GM21526 (cell line): Measurements from ENCODE around the gene KLHDC1.
"Not testable (repeated sequence)": the region's sequence is repeated elsewhere in the genome, so short reads cannot be mapped to it uniquely, and the experiment has no call there.

Experiments
- ATAC-seq: cut with Tn5 transposase; IDR thresholded peaks from one replicate; pipeline ENCODE4 v1.9.1; 2021; ENCODE audit warnings: moderate library complexity; ENCODE audit not compliant: unreplicated experiment, low FRiP score

Gene KLHDC1

GRCh38 chr14:49774106-49774505 lies 81.2 kb downstream of the KLHDC1 start:
- no peak for ATAC-seq

GRCh38 chr14:49778421-49778820 lies 85.5 kb downstream of the KLHDC1 start:
- no peak for ATAC-seq

GRCh38 chr14:49781040-49781439 lies 88.1 kb downstream of the KLHDC1 start:
- ATAC-seq: not testable (repeated sequence)

- no peak for ATAC-seq
Observed at GRCh38 chr14:49783394-49784014, 90.6 kb downstream of the KLHDC1 start.

- no peak for ATAC-seq
Observed at GRCh38 chr14:49786315-49786714, 93.4 kb downstream of the KLHDC1 start.

GRCh38 chr14:49792618-49793017 lies 99.7 kb downstream of the KLHDC1 start:
- ATAC-seq: no peak

GRCh38 chr14:49796025-49796424 lies 103.1 kb downstream of the KLHDC1 start:
- ATAC-seq: no peak
